Measurements from ENCODE around the gene DDIT3.
"Not testable (repeated sequence)": the region's sequence is repeated elsewhere in the genome, so short reads cannot be mapped to it uniquely, and the experiment has no call there.

DDIT3 gene, protein sequence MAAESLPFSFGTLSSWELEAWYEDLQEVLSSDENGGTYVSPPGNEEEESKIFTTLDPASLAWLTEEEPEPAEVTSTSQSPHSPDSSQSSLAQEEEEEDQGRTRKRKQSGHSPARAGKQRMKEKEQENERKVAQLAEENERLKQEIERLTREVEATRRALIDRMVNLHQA

DNA sequence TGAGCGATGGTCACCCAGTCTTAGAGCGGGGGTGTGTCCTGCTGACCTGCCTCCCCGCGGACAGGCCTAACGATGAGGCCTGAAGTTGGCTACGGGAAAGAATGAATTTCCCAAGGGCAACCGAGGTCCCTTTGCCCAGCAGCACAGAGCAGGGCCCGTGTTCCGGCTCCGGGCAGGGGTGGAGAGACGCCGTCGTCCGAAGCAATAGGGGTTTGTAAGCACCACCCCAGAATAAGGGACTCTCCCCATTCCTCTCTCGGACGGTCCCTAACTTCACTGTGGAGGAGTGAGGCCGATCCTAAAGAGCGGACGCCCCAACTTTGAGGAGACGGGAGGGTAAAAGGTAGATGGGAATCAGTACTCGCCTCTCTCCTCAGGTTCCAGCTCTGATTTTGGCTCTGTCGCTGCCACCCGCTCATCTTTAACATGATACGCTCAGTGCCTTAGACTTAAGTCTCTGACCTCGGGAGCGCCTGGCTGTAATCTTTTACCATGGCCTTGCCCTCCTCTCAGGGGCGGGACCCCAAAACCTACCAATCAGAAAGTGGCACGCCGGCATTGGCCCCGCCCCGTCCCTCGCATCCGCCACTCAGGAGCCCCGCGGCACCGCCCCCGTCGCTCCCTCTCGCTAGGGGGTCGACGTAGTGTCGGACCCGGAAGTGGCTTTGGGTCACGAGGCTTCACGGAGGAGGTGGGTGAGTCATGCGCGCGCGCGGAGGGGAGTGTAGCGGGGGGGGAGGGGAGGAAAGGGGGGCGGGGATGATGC lies at the start of gene DDIT3:
TSS of gene DDIT3 (minus strand) at position 462 of the 766 bp plus-strand sequence. CDS start 3,108 bp downstream, outside the sequence.
- DNase-seq, result peak; percentile 98

- no peak for DNase-seq
Measured at GRCh38 chr12:57569858-57570257, 49.5 kb upstream of the DDIT3 start.

GRCh38 chr12:57568838-57569237 lies 48.5 kb upstream of the DDIT3 start:
- no peak for DNase-seq

- DNase-seq, result no peak
Measured at GRCh38 chr12:57564178-57564740, 43.9 kb upstream of the DDIT3 start.

DNA sequence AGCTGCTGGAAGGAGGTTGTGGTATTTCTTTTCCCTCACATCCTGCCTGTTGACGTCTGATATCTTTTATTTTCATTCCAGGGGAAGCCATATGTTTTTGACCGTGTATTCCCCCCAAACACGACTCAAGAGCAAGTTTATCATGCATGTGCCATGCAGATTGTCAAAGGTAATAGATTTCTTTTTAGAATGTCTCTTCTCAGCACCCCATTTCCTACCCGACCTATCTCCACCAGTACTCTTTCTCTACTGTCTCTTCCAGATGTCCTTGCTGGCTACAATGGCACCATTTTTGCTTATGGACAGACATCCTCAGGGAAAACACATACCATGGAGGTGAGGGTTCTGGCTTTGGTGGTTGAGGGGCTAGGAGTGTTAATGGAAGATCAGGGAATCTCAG lies 43.0 kb upstream of the DDIT3 start:
- no peak for DNase-seq

DNA sequence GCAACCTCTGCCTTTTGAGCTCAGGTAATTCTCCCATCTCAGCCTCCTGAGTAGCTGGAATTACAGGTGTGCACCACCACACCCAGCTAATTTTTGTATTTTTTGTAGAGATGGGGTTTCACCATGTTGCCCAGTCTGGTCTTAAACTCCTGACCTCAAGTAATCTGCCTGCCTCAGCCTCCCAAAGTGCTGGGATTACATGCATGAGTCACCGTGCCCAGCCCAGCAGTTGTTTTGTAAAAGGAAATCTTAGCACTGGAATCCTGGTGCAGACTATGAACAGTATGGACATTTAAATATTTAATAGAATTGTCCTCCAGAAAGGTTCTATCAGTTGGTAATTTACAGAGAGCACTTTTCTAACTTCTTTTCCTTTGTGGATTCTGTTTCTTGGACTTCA lies 40.8 kb upstream of the DDIT3 start:
- not testable (repeated sequence) for DNase-seq

GRCh38 chr12:57560516-57560915 lies 40.2 kb upstream of the DDIT3 start:
- DNase-seq, result no peak

DNA sequence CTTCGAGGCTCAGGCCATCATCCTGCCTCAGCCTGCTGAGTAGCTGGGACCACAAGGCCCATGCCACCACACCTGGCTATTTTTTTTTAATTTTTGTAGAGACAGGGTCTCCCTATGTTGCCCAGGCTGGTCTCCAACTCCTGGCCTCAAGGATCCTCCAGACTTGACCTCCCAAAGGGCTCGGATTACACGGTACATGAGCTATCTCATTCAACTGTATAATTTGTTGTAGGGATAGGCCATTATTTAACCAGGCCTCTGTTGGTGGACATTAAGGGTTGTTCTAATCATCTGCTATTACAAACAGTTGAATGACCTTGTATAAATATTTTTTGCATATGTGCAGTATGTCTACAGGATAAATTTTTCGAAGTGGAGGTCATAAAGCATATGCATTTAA lies 38.5 kb upstream of the DDIT3 start:
- DNase-seq, result no peak

DNA sequence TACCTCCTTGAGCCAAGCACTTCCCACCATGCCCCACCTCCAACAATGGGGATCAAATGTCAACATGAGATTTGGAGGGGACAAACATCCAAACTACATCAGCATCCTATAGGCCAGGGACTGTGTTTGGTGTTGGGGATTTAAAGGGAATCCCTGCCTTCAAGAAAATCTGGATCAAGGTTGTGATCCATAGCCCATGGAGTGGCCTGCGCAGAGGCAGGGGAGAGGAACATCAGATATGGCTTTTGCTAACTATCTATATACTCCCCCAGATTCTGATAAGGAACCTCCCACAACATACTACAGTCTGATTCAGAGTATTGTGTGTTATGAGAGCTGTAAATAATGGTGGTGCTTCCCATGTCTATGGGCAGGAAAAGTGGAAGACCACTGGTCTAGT lies 34.6 kb upstream of the DDIT3 start:
- DNase-seq, result no peak

- DNase-seq, result no peak
Measured at GRCh38 chr12:57554453-57554852, 34.1 kb upstream of the DDIT3 start.

DNA sequence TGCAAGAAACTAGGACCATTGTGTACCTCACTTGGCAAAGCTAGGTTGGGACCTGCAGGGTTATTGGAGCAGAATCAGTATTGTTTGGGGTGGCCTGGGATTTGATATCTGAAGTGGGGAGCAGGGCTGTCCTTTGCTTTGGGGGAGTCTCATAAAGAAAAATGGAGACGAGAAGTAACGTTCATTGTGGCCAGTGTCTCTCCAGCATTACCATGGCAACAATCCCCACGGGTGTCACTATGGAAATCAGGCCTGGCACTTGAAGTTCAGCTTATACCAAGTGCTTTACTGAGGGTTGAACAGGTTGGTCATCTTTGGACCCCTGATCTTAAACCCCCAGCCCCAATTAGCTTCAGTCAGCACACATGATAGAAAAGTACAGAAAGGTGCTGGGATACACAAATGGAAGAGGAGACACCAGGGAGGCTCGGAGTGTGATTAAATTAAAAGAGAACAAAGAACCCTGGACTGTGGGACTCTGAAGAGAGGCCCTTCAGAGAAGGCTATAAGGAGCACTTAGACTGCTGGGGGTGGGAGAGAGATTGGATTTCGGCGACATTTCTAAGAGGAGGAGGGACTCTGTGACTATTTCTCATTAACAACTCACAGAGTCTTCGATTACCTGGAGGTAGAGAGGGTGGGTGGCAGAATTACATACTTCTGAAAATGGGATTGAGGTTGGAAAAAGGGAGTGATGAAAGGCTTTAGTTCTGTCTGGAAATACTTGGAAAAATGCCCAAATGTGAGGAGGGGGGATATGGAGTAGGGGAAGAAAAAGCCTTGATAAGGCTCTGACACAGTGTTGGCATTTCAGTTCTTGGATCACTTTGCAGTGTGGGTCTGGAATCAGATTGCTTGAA lies 33.3 kb upstream of the DDIT3 start:
- no peak for DNase-seq

DNA sequence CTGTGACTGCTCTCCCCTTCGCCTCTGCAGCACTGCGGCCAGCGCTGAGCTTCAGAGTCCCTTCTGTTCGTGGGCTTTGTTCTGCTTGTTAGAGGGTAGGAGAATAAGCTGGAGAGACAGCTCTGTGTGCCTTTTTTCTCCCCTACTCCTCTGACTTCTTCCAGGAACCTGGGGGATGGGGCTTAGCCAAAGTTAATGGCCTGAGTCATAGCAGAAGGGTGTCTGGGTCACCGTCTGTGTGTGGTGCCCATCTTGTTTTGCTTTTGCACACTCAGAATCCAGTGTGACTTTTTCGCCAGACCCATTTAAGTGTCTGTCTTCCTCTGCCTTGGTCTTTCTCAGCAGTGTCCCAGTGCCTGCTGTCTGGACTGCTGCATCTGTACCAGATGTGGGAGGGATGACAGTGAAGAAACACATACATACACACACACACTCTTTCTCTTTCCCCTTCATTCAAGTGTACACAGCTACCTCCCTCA lies 32.6 kb upstream of the DDIT3 start:
- DNase-seq, result no peak

DNA sequence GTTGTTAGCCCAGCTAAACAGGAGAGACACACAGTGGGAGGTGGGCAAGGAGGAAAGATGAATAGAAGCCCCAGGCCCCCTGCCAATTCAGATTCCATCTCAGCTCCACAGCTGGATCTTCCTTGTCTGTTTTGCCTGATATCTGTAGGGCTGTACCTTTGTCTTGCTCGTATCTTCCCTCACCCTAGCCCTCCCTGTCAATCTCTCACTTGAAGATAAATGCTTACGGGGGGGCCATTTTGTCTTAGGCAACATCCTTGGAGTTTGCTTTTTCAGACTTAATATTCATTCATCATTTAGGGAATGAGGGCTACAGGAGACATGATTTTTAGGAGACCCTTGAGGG lies 32.0 kb upstream of the DDIT3 start:
- no peak for DNase-seq

GRCh38 chr12:57551637-57552305 lies 31.5 kb upstream of the DDIT3 start:
- DNase-seq, result no peak

DNA sequence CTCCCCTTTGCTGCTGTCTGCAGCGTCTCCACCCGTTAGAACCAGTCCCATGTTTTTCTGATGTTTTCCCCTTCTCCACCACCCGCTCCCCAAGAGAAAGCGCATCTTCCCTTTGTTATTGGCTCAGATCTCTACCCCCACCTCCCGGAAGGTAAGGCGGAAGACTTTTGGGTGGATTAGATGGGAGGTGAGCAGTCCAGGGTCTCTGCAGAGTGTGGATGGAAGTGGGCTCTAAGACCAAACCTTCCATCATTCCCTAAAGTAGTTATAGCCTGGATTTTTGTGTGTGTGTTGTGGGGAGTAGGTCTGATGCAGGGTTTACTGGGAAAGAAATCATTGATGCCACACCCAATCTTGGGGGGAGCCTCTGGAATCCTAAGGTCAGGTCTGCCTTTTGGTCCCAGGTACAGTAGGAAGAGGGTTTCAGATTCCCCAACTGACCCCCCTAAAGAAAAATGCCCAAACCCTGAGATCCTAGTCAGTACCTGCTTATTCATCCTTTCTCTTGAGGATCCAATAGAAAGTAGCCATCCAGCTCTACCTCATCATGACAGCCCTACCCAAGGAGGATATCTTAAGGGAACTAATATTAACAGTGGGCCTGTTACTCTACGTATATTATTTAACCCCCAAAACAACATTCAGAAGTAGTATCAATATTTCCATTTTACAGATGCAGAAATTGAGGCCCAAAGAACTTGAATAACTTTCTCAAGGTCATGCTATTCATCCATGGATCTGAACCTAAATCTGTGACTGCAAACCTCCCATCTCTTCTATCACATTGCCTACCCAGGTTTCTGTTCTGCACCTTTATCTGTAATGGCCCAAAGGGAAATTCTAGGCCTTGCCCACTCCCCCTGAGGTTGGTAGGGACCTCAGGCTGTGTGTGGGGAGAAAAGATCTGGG lies 30.6 kb upstream of the DDIT3 start:
- no peak for DNase-seq

DNA sequence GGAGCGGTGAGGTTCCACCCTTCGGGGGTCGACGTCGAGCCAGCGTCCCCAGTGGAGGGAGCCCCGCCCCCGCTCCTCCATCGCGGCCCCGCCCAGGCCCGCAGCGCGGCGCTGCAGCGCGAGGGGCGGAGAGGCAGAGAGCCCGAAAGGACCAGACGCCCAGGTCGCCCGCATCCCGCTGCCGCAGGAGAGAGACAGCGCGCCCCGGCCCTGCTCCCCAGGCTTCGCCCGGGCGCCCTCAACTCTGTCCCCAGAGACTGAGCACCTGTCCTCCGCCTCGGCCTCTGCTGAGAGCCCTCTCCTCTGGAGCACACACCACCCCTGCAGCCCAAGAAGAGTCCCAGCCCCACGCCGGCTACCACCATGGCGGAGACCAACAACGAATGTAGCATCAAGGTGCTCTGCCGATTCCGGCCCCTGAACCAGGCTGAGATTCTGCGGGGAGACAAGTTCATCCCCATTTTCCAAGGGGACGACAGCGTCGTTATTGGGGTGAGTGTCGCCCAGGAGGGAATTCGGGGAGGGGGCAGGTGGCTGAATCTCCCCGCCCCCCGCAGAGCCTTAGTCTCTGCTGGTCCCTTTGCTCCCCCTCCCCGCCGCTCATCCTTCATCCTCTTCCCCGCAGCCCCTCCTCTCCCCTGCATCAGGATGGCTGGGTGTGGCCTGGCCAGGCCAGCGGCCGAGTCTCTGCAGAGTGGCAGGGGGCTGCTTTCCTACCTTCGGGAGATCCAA lies 29.8 kb upstream of the DDIT3 start, which contains the start of gene KIF5A:
TSS of gene KIF5A (plus strand) at position 136 of the 732 bp plus-strand sequence. CDS start at position 364, 228 bp downstream.
- DNase-seq, result no peak

- no peak for DNase-seq
Measured at GRCh38 chr12:57549203-57549908, 29.0 kb upstream of the DDIT3 start.

DNA sequence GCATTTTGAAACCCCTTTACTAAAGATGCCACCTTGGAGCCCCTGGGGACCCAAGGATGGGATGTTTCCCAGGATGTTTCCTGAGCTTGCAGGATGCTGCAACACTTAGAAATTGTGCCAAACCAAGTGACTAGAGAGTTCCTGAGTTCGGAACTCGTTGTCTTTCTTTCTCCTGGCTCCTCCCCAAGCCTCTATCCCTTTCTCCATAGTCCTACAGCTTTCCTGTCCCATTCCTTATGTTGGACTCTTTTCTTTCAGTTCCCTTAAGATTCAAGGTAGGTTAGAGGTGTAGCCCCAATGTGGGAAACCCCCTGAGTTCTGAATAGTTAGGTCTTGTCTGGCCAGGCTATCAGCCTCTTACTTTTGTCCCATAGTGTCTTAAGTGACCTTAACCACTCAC lies 28.2 kb upstream of the DDIT3 start:
- no peak for DNase-seq

DNA sequence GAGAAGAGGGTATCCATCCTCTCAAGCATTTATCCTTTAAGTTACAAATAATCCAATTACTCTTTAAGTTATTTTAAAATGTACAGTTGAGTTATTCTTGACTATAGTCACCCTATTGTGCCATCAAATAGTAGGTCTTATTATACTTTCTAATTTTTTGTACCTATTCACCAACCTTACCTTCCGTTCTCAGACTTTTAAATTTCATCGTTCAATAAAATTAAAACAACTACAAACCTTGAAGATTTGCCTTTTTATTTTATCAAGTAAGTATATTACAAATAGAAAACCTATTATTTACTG lies 27.6 kb upstream of the DDIT3 start:
- DNase-seq, result no peak

GRCh38 chr12:57547288-57548012 lies 27.1 kb upstream of the DDIT3 start:
- DNase-seq, result no peak

Data from NCI-H226 (cell line).